Endothelial cell of umbilical vein (primary cell): ENCODE data around the gene CRTC1. TPM values are rescaled to one million over a fixed set of nuclear protein-coding genes. Genes with fewer than 3 reads are reported as not detected.
A peak's percentile ranks its signal among the peaks of the same experiment; 100 is the strongest.

Source experiments
- BruUV-seq: library from RNA; stranded (reverse); fragments of 400-500 nt; replicated peaks from 2 replicates; lab custom pipeline; 2021; lab: Mats Ljungman, UMichigan
- CTCF ChIA-PET: fragments of 300-600, 350-600 bp; sonication (Branson Sonifier 250); formaldehyde crosslinking; loops from one replicate; lab custom pipeline; 2021; ENCODE audit warnings: antibody characterized with exemption, inconsistent platforms; lab: Charles Lee
- POLR2A ChIA-PET: fragments of 300-600, 350-600 bp; sonication (Branson Sonifier 250); formaldehyde crosslinking; loops from one replicate; lab custom pipeline; 2021; ENCODE audit warnings: antibody characterized with exemption, inconsistent platforms; lab: Charles Lee
- DNase-seq: peaks from one replicate; pipeline ENCODE4 v3.0.0-alpha.2; 2011; ENCODE audit warnings: low read depth, low spot score
- FAIRE-seq: peaks from 2 replicates; lab custom pipeline; 2011; peaks lifted over from hg19 to GRCh38; lab: Jason Lieb, UNC
- H2AFZ ChIP-seq: 2 replicates; pipeline ENCODE4 v1.6.0; 2012; ENCODE audit warnings: low read depth, low read length, control low read depth, inconsistent platforms
- H3K27ac ChIP-seq: 2 replicates; pipeline ENCODE4 v1.5.1; 2011; ENCODE audit warnings: low read depth, mild to moderate bottlenecking, control low read depth, low read length, moderate library complexity; ENCODE audit not compliant: insufficient read depth
- H3K27me3 ChIP-seq, 2 experiments: 2 replicates each; pipeline versions ENCODE4 v1.6.0 to v1.6.1; 2011; ENCODE audit warnings: low read length in 2 of 2, mixed read lengths in 1 of 2; ENCODE audit not compliant: control insufficient read depth in 2 of 2, insufficient read depth in 2 of 2
- H3K36me3 ChIP-seq, 2 experiments: 2 replicates in 1 of 2; 3 replicates in 1 of 2; pipeline ENCODE4 v1.5.1; 2011; ENCODE audit warnings: low read length in 2 of 2, mild to moderate bottlenecking in 1 of 2, moderate library complexity in 1 of 2; ENCODE audit not compliant: control insufficient read depth in 2 of 2, insufficient read depth in 2 of 2; ENCODE audit errors: extremely low read depth in 1 of 2
- H3K4me1 ChIP-seq: 3 replicates; pipeline ENCODE4 v1.5.1; 2011; ENCODE audit warnings: mild to moderate bottlenecking, low read length; ENCODE audit not compliant: control insufficient read depth, insufficient read depth; ENCODE audit errors: extremely low read depth
- H3K4me2 ChIP-seq: 2 replicates; pipeline ENCODE4 v1.6.1; 2011; ENCODE audit warnings: low read length, control low read depth, mixed read lengths; ENCODE audit not compliant: insufficient read depth
- H3K4me3 ChIP-seq, 3 experiments: fragments of 200-600 bp in 1 of 3; sonication (generic), shearing (Covaris generic) in 1 of 3; replicated peaks in 1 of 3; 2 replicates each; pipeline ENCODE4 v1.5.1; 2011 to 2016; ENCODE audit warnings: control low read depth in 3 of 3, low read length in 3 of 3, mild to moderate bottlenecking in 2 of 3, inconsistent platforms in 1 of 3, low read depth in 1 of 3, moderate library complexity in 1 of 3; ENCODE audit not compliant: insufficient read depth in 1 of 3
- H3K79me2 ChIP-seq: 2 replicates; pipeline ENCODE4 v1.6.0; 2012; ENCODE audit warnings: low read length, inconsistent platforms; ENCODE audit not compliant: control insufficient read depth, insufficient read depth
- H3K9ac ChIP-seq: replicated peaks from 2 replicates; pipeline ENCODE3; 2011; ENCODE audit warnings: low read length, control low read depth; ENCODE audit not compliant: insufficient read depth; ENCODE audit errors: extremely low read depth
- H3K9me1 ChIP-seq: replicated peaks from 3 replicates; pipeline ENCODE4 v1.6.0; 2011; ENCODE audit warnings: mild to moderate bottlenecking, low read length; ENCODE audit not compliant: control insufficient read depth, insufficient read depth; ENCODE audit errors: extremely low read depth
- H3K9me3 ChIP-seq: replicated peaks from 2 replicates; pipeline ENCODE4 v1.5.1; 2012; ENCODE audit warnings: low read length, inconsistent platforms; ENCODE audit not compliant: control insufficient read depth, insufficient read depth
- H4K20me1 ChIP-seq: replicated peaks from 2 replicates; pipeline ENCODE3; 2011; ENCODE audit warnings: mild to moderate bottlenecking, low read length; ENCODE audit not compliant: control insufficient read depth, insufficient read depth; ENCODE audit errors: extremely low read depth
- EZH2 ChIP-seq: IDR thresholded peaks from 2 replicates; pipeline ENCODE4 v1.6.1; 2012; ENCODE audit warnings: borderline replicate concordance, low read depth, mild to moderate bottlenecking, moderate library complexity, low read length, inconsistent platforms; ENCODE audit not compliant: severe bottlenecking
- FOS ChIP-seq: IDR thresholded peaks from 2 replicates; pipeline ENCODE4 v1.6.1; 2011; ENCODE audit warnings: mild to moderate bottlenecking, low read length, moderate library complexity, borderline replicate concordance; ENCODE audit not compliant: insufficient read depth
- GATA2 ChIP-seq: IDR thresholded peaks from 2 replicates; pipeline ENCODE4 v1.7.0; 2011; ENCODE audit warnings: low read depth, mild to moderate bottlenecking, moderate library complexity, mixed read lengths, low read length; ENCODE audit not compliant: insufficient read length, insufficient read depth
- JUN ChIP-seq: IDR thresholded peaks from 2 replicates; pipeline ENCODE4 v1.6.1; 2011; ENCODE audit warnings: borderline replicate concordance, low read depth; ENCODE audit not compliant: insufficient read length, insufficient read depth
- MYC ChIP-seq: IDR thresholded peaks from one replicate; pipeline ENCODE4 v1.6.1; 2011; ENCODE audit warnings: mild to moderate bottlenecking, low read depth, low read length
- POLR2A ChIP-seq: IDR thresholded peaks from 2 replicates; pipeline ENCODE4 v1.6.1; 2012; ENCODE audit warnings: low read depth, mild to moderate bottlenecking, control low read depth, low read length
- POLR2AphosphoS5 ChIP-seq: IDR thresholded peaks from 2 replicates; pipeline ENCODE4 v1.6.1; 2012; ENCODE audit warnings: low read depth, mild to moderate bottlenecking, control low read depth, low read length, moderate library complexity; ENCODE audit not compliant: insufficient read depth
- dilution Hi-C: fragments of 300-500 bp; cut with MboI; formaldehyde crosslinking; loops from one replicate; pipeline ENCODE4 v1.15.0; 2019; ENCODE audit warnings: low sequenced_read_pairs; ENCODE audit not compliant: extremely low pct_ligation_motif_present
- intact Hi-C: fragments of 100-400 bp; cut with micrococcal nuclease; formaldehyde crosslinking; loops from one replicate; pipeline ENCODE4 v1.10.0; 2022
- polyA plus RNA-seq, 4 experiments: library from polyadenylated mRNA; depleted of rRNA in 3 of 4; stranded (reverse) in 3 of 4; unstranded in 1 of 4; fragments of >200 nt; gene quantifications; 2 replicates each; pipeline versions ENCODE4 v1.2.1 to v1.2.3, GENCODE V29; 2011 to 2012; ENCODE audit warnings: missing spikeins in 1 of 4
- total RNA-seq: library from RNA; stranded (reverse); gene quantifications from 2 replicates; pipeline ENCODE4 v1.2.3, GENCODE V29; 2021
- TF ChIP-seq, protein P1 (sequence below), 2 donors: IDR thresholded peaks; 1 replicate in 1 of 2; 2 replicates in 1 of 2; pipeline ENCODE4 v1.5.1; 2011; ENCODE audit warnings: low read length in 2 of 2, mild to moderate bottlenecking in 2 of 2, moderate library complexity in 2 of 2, control low read depth in 1 of 2, inconsistent platforms in 1 of 2, low read depth in 1 of 2; ENCODE audit not compliant: insufficient read depth in 1 of 2; ENCODE audit errors: extremely low read depth in 1 of 2
- TF ChIP-seq, protein P2 (sequence below): IDR thresholded peaks from 2 replicates; pipeline ENCODE4 v1.6.1; 2011; ENCODE audit not compliant: insufficient read depth, insufficient read length

Gene CRTC1
- total and polyA plus RNA-seq, 2 donors (not counting 3 experiments of a cell fraction or from before 2014, with no cell fraction given): 4.2 to 11.4 TPM

DNA sequence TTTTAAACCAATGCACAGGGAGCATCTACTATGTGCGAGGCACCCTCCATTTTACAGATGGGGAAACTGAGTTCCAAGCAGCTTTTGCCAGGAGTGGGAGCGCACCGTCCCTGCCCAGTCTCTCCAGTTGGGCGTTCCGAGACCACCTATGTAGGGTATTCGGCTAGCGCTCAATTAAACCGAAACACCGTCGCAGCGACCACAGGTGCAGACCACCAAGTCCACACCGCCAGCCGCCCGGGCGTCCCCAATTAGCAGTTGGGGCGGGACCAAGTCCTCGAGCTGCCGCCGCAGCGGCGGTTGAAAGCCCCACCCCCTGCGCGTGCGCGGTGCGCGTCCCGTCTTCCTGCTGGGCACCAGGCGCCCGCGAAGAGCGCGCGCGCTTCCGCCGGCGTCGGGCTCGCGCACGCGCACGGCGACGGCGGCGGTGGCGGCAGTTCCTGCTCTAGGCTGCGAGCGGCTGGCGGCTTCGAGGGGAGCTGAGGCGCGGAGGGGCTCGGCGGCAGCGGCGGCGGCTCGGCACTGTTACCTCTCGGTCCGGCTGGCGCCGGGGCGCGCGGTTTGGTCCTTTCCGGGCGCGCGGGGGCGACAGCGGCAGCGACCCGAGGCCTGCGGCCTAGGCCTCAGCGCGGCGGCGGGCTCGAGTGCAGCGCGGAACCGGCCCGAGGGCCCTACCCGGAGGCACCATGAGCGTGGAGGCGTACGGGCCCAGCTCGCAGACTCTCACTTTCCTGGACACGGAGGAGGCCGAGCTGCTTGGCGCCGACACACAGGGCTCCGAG, 148.2 kb downstream of the CRTC1 start, which contains the start of gene UPF1:
Gene UPF1 (plus strand): TSS at position 436 of the 782 bp plus-strand sequence. CDS start 251 bp downstream, at position 687.
- peak; percentile 76 for FAIRE-seq
- POLR2A ChIA-PET: interaction anchor here (0.7 kb wide), 1 partner anchor 117 kb away, joined by 5 read pairs; no protein-coding TSS in a partner anchor
- peaks cover 3% of the 10 kb centered on the region for H4K20me1 ChIP-seq

More for the DNA sequence above, 148.2 kb downstream of the CRTC1 start, which contains the start of gene UPF1:
- H3K4me3 ChIP-seq: peak within 1 kb of the TSS; percentile 63 to 92 (median 86)
- peaks cover 0 to 2% of the 10 kb centered on the region in 2 experiments for H3K27me3 ChIP-seq
- BruUV-seq: no TSS peak
- DNase-seq: peak; percentile 91
- H2AFZ ChIP-seq: peak within 1 kb of the TSS; percentile 96
- TF ChIP-seq EZH2 (no peak), GATA2 (no peak), POLR2A (peak; percentile 85), JUN (no peak), FOS (no peak), POLR2AphosphoS5 (peak; percentile 97), MYC (no peak)
- TF ChIP-seq, protein P1, sequence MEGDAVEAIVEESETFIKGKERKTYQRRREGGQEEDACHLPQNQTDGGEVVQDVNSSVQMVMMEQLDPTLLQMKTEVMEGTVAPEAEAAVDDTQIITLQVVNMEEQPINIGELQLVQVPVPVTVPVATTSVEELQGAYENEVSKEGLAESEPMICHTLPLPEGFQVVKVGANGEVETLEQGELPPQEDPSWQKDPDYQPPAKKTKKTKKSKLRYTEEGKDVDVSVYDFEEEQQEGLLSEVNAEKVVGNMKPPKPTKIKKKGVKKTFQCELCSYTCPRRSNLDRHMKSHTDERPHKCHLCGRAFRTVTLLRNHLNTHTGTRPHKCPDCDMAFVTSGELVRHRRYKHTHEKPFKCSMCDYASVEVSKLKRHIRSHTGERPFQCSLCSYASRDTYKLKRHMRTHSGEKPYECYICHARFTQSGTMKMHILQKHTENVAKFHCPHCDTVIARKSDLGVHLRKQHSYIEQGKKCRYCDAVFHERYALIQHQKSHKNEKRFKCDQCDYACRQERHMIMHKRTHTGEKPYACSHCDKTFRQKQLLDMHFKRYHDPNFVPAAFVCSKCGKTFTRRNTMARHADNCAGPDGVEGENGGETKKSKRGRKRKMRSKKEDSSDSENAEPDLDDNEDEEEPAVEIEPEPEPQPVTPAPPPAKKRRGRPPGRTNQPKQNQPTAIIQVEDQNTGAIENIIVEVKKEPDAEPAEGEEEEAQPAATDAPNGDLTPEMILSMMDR (IDR thresholded peaks at IDR 0.05; ENCODE audit: extremely low read depth in 1 of 2, insufficient read depth in 1 of 2, low read depth in 1 of 2, low read length in 2 of 2): no peak
- TF ChIP-seq, protein P2, sequence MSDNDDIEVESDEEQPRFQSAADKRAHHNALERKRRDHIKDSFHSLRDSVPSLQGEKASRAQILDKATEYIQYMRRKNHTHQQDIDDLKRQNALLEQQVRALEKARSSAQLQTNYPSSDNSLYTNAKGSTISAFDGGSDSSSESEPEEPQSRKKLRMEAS: no peak
- peaks cover 0 to 2% of the 10 kb centered on the region in 2 experiments for H3K36me3 ChIP-seq
- dilution Hi-C loops (no loop called here), intact Hi-C loops (loop anchor here (2.0 kb wide), 1 partner anchor 153 kb away; no protein-coding TSS in a partner anchor)
- peaks cover 49% of the 10 kb centered on the region for H3K79me2 ChIP-seq
- H3K4me2 ChIP-seq: peak within 1 kb of the TSS; percentile 96
- no peaks in the 10 kb centered on the region for H3K9me3 ChIP-seq
- H3K9ac ChIP-seq: peak within 1 kb of the TSS; percentile 92
- peak within 1 kb of the TSS; percentile 81 for H3K27ac ChIP-seq
- H3K4me1 ChIP-seq: peaks cover 17% of the 10 kb centered on the region
- CTCF ChIA-PET: interaction anchor here (1.2 to 5.3 kb wide), 7 partner anchors 13 to 312 kb away, joined by 3 to 79 read pairs (median 4); no protein-coding TSS in a partner anchor
- H3K9me1 ChIP-seq: no peaks in the 10 kb centered on the region

Other genes starting within 250 kb of the CRTC1 start
- 70.2 and 74.1 TPM in 2 replicates for gene ISYNA1, start 245.5 kb upstream of the CRTC1 start, total RNA-seq
- 69.0 and 85.0 TPM in 2 replicates for gene ISYNA1, start 245.5 kb upstream of the CRTC1 start, polyA plus RNA-seq
- gene ELL, start 161.6 kb upstream of the CRTC1 start, total RNA-seq: 15.5 and 18.2 TPM in 2 replicates
- gene ELL, start 161.6 kb upstream of the CRTC1 start, polyA plus RNA-seq: 9.9 and 13.4 TPM in 2 replicates
- 150 and 164 TPM in 2 replicates for gene FKBP8, start 140.1 kb upstream of the CRTC1 start, total RNA-seq
- gene FKBP8, start 140.1 kb upstream of the CRTC1 start, polyA plus RNA-seq: 173 and 204 TPM in 2 replicates
- gene KXD1, start 125.8 kb upstream of the CRTC1 start, total RNA-seq: 127 and 134 TPM in 2 replicates
- 186 and 236 TPM in 2 replicates for gene KXD1, start 125.8 kb upstream of the CRTC1 start, polyA plus RNA-seq
- 1,218 and 1,221 TPM in 2 replicates for gene UBA52, start 111.8 kb upstream of the CRTC1 start, total RNA-seq
- gene UBA52, start 111.8 kb upstream of the CRTC1 start, polyA plus RNA-seq: 3,506 and 3,571 TPM in 2 replicates
- gene REX1BD, start 94.9 kb upstream of the CRTC1 start, total RNA-seq: 64.0 and 64.4 TPM in 2 replicates
- 90.9 and 115 TPM in 2 replicates for gene REX1BD, start 94.9 kb upstream of the CRTC1 start, polyA plus RNA-seq
- gene CRLF1, start 76.9 kb upstream of the CRTC1 start, total RNA-seq: not detected in 2 replicates
- 0.18 and 0.37 TPM in 2 replicates for gene CRLF1, start 76.9 kb upstream of the CRTC1 start, polyA plus RNA-seq
- 0.25 and 0.97 TPM in 2 replicates for gene TMEM59L, start 70.8 kb upstream of the CRTC1 start, total RNA-seq
- 0.43 and 0.60 TPM in 2 replicates for gene TMEM59L, start 70.8 kb upstream of the CRTC1 start, polyA plus RNA-seq
- 6.2 and 6.7 TPM in 2 replicates for gene KLHL26, start 46.7 kb upstream of the CRTC1 start, total RNA-seq
- gene KLHL26, start 46.7 kb upstream of the CRTC1 start, polyA plus RNA-seq: 2.4 and 2.8 TPM in 2 replicates
- gene COMP, start 107.6 kb downstream of the CRTC1 start, total RNA-seq: not detected in 2 replicates
- not detected in 2 replicates for gene COMP, start 107.6 kb downstream of the CRTC1 start, polyA plus RNA-seq
- 68.2 and 69.1 TPM in 2 replicates for gene UPF1, start 148.3 kb downstream of the CRTC1 start, total RNA-seq
- gene UPF1, start 148.3 kb downstream of the CRTC1 start, polyA plus RNA-seq: 50.2 and 65.9 TPM in 2 replicates
- gene CERS1, start 212.5 kb downstream of the CRTC1 start, total RNA-seq: 3.0 and 4.0 TPM in 2 replicates
- 8.5 and 11.0 TPM in 2 replicates for gene CERS1, start 212.5 kb downstream of the CRTC1 start, polyA plus RNA-seq
- 239 and 252 TPM in 2 replicates for gene COPE, start 235.7 kb downstream of the CRTC1 start, total RNA-seq
- 407 and 557 TPM in 2 replicates for gene COPE, start 235.7 kb downstream of the CRTC1 start, polyA plus RNA-seq
- 47.7 and 51.9 TPM in 2 replicates for gene DDX49, start 236.0 kb downstream of the CRTC1 start, total RNA-seq
- gene DDX49, start 236.0 kb downstream of the CRTC1 start, polyA plus RNA-seq: 60.1 and 61.8 TPM in 2 replicates